Lower leg skin (tissue), 3 donors: Measurements from ENCODE around the gene B4GALNT3.

ENCODE experiments used
- CTCF ChIP-seq, 3 donors: fragments of 450-650 bp; IDR thresholded peaks; one replicate each; pipeline ENCODE4 v1.5.1; 2016; ENCODE audit warnings: antibody characterized with exemption in 3 of 3, mild to moderate bottlenecking in 3 of 3, moderate library complexity in 2 of 3
- POLR2A ChIP-seq, 2 donors: fragments of 450-650 bp; IDR thresholded peaks; one replicate each; pipeline ENCODE4 v1.6.1; 2016 to 2017; ENCODE audit warnings: antibody characterized with exemption in 2 of 2, mild to moderate bottlenecking in 1 of 2, moderate library complexity in 1 of 2

GRCh38 chr12:575948-576614 lies 116.3 kb downstream of the B4GALNT3 start:
- TF ChIP-seq CTCF (IDR thresholded peaks at IDR 0.05) (peak in 1 of 3 donors; percentile 90), POLR2A (IDR thresholded peaks at IDR 0.05) (no peak)
